GM19099 (cell line): ENCODE measurements around the gene MEGF11.

Experiments used
- POLR2A ChIP-seq: IDR thresholded peaks from 3 replicates; pipeline ENCODE4 v1.6.1; 2011; ENCODE audit warnings: low read depth; ENCODE audit not compliant: insufficient read length; ENCODE audit errors: extremely low read depth

MEGF11 gene

GRCh38 chr15:66156310-66156975 is 97.1 kb downstream of the MEGF11 start:
- TF ChIP-seq POLR2A: no peak

GRCh38 chr15:66155065-66155464 is 98.5 kb downstream of the MEGF11 start:
- TF ChIP-seq POLR2A: no peak

- no peak for TF ChIP-seq POLR2A
Observed at GRCh38 chr15:66154581-66154980, 99.0 kb downstream of the MEGF11 start.

GRCh38 chr15:66153549-66154415 is 99.8 kb downstream of the MEGF11 start:
- TF ChIP-seq POLR2A: no peak

GRCh38 chr15:66152650-66153049 is 100.9 kb downstream of the MEGF11 start:
- no peak for TF ChIP-seq POLR2A

GRCh38 chr15:66151809-66152208 is 101.7 kb downstream of the MEGF11 start:
- TF ChIP-seq POLR2A: no peak

- no peak for TF ChIP-seq POLR2A
Observed at GRCh38 chr15:66149871-66150270, 103.7 kb downstream of the MEGF11 start.

- TF ChIP-seq POLR2A: no peak
Observed at GRCh38 chr15:66148187-66148586, 105.4 kb downstream of the MEGF11 start.

GRCh38 chr15:66147440-66147839 is 106.1 kb downstream of the MEGF11 start:
- no peak for TF ChIP-seq POLR2A

GRCh38 chr15:66145726-66146182 is 107.8 kb downstream of the MEGF11 start:
- no peak for TF ChIP-seq POLR2A

- no peak for TF ChIP-seq POLR2A
Observed at GRCh38 chr15:66144978-66145725, 108.4 kb downstream of the MEGF11 start.

GRCh38 chr15:66142285-66142684 is 111.3 kb downstream of the MEGF11 start:
- TF ChIP-seq POLR2A: no peak

GRCh38 chr15:66139591-66140207 is 113.9 kb downstream of the MEGF11 start:
- TF ChIP-seq POLR2A: no peak

GRCh38 chr15:66138892-66139590 is 114.5 kb downstream of the MEGF11 start:
- no peak for TF ChIP-seq POLR2A

- TF ChIP-seq POLR2A: no peak
Observed at GRCh38 chr15:66138096-66138783, 115.3 kb downstream of the MEGF11 start.
